Stimulated activated CD4-positive, alpha-beta T cell treated with anti-CD3 and anti-CD28 coated beads, Interleukin-2, amount 100 ng/mL, for 24 hours (primary cell): Measurements from ENCODE around the gene TAS2R9.
"Not testable (repeated sequence)": the region's sequence is repeated elsewhere in the genome, so short reads cannot be mapped to it uniquely, and the experiment has no call there.

ENCODE experiments used
- DNase-seq, 2 donors: peaks; one replicate each; pipeline ENCODE4 v3.0.0-alpha.2; 2020

TAS2R9 gene

GRCh38 chr12:10810068-10810467 lies at the start of gene TAS2R9:
TSS of gene TAS2R9 (minus strand) at chr12:10810168. CDS start at chr12:10810075, 93 bp downstream.
- no peak for DNase-seq

DNA sequence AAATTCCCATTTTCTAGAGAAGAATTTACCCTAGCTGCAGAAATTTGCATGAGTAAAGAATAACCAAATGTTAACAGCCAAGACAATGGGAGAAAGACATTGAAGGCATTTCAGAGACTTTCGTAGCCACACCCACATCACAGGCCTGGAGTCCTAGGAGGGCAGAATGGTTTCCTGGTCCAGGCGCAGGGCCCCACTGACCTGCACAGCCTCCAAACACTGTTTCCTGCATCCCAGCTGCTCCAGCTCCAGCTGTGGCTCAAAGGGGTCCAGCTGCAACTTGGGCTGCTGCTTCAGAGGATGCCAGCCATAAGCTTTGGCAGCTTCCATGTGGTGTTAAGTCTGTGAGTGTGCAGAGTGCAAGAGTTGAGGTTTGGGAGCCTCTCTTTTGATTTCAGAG lies 45.8 kb upstream of the TAS2R9 start:
- no peak for DNase-seq

- DNase-seq = no peak
Observed at GRCh38 chr12:10853776-10854175, 43.8 kb upstream of the TAS2R9 start.

DNA sequence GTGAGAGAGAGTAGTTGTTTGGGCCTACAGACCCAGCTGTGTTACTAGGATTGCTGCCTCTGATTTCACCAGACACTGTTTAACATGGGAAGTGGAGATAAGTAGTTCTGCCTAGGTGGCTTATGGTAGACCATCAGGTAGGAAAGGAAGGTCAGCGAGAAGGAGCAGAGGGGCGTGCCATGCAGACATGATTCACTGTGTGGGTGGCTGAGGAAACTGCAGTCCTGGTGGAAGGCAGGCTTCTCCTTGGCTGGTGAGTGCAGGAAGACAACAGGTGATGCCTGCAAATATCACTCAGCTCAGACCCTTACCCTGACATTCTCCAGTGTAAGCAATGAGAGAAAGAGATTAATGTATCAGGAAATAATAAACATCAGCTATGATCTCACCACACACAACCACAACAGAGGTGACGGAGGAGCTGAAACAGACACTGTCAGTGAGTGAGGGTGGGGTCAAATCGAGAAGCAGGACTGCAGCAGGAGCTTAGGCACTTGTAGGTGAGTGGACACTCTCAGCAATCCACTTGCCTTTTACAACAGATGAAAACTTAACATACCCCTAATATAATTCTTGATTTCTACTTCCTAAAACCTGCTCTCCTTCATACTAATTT lies 41.4 kb upstream of the TAS2R9 start:
- DNase-seq = no peak

DNA sequence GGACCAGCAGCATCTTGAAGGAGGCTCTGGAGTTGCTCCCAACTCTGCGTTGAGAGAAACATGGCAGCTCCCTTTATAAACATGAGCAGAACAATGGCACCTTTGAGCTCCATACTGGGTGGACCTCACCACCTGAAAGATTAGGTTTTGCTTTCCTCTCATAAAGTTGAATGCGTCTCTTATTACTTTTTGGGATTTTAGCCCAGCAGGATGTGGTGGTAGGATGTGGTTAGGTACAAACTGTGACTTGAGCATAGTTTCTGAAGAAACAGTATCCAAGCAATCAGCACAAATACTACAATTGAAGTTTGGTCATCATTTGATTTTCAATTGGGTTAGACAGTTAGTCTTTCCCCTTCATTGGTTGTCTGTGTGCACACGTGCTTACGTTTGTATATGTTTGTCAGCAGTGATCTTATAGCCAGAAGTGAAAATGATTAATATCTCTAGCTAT lies 39.5 kb upstream of the TAS2R9 start, which contains the start of gene PRR4:
TSS of gene PRR4 (minus strand) at position 51 of the 454 bp plus-strand sequence. CDS start at position 13, 38 bp downstream.
- no peak for DNase-seq

DNA sequence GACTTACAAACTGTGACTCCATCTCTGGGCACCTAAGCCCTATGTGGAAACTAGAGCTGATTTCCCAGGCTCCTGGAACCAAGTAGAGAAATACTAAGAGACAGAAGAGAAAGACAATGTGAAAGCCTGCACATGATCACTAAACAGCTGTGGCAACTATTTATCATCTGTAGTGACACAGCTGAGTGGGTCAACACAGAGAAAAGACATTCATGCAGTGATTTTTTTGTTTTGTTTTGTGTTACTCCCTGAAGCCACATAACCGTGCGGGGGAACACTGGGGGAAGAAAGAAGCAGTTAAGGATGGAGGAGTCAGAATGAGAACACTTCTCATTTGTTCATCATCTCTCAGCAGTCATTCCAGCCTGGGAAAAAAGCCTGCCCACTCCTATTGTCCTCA lies 37.8 kb upstream of the TAS2R9 start:
- no peak for DNase-seq

- DNase-seq = no peak
Observed at GRCh38 chr12:10842862-10843261, 32.9 kb upstream of the TAS2R9 start.

DNA sequence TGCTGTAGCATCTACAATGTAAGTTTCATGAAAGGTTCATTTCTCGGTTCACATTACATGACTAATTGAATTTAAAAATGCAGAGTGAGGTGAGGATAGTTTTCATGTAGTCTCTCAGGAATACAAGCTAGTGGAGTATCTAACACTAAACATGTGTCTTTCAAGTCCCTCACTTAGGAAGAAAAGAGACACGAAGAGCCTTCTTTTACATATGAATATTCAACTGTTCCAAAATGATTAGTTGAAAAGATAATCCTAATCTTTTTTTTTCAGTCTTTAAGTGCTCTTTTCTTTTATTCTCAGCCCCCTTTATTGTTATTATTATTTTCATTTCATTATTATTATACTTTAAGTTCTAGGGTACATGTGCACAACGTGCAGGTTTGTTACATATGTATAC lies 28.5 kb upstream of the TAS2R9 start:
- no peak for DNase-seq

GRCh38 chr12:10829994-10830393 lies 20.0 kb upstream of the TAS2R9 start:
- DNase-seq = no peak

DNA sequence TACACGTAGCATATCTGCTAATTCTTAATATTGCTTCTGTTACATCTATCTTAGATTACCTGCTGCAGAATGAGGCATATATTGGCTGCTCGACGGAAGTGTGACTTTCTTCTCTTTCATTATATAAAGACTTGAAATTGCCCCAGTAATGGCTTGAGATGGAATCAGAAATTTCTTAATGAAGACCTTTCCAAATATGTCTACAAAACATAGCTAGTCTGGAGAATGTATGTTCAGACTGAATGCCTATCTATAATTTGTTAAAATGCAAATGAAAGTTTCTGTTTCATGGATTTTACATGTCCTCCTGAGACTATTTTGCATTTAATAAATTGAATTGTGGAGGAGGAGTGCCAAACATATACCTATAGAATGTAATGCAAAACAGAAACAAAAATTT lies 16.3 kb upstream of the TAS2R9 start, which contains the start of gene TAS2R10:
TSS of gene TAS2R10 (minus strand) at position 101 of the 400 bp plus-strand sequence. CDS start at position 12, 89 bp downstream.
- no peak for DNase-seq

GRCh38 chr12:10824957-10825356 lies 15.0 kb upstream of the TAS2R9 start:
- DNase-seq = no peak

GRCh38 chr12:10811883-10812536 lies 2.0 kb upstream of the TAS2R9 start:
- DNase-seq = no peak

- no peak for DNase-seq
Observed at GRCh38 chr12:10807186-10807585, 2.8 kb downstream of the TAS2R9 start, which contains the start of gene TAS2R8. TSS of gene TAS2R8 (minus strand) at chr12:10807286. CDS start at chr12:10806980, 306 bp downstream.

DNA sequence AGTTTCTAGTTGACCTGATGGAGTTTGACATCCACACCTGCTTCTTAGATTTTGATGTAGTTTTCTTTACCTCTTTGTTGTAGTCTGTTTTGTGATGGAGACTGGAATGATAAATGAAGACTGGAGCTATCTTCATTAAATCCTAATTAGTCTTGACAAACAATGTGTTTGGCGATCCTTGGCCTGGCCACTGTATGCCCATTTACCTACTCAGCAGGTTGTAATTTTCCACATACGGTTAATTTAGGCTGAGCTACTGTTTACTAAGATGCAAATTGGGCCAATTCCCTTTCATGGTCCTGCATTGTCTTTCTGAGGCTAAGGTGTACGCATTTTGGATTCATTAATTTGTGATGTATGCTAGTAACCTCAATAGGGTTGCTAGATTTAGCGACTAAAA lies 7.4 kb downstream of the TAS2R9 start, which contains the start of gene TAS2R7:
TSS of gene TAS2R7 (minus strand) at position 41 of the 400 bp plus-strand sequence. CDS start 57 bp downstream, outside the sequence.
- DNase-seq = no peak

GRCh38 chr12:10801741-10802140 lies 8.2 kb downstream of the TAS2R9 start:
- no peak for DNase-seq

DNA sequence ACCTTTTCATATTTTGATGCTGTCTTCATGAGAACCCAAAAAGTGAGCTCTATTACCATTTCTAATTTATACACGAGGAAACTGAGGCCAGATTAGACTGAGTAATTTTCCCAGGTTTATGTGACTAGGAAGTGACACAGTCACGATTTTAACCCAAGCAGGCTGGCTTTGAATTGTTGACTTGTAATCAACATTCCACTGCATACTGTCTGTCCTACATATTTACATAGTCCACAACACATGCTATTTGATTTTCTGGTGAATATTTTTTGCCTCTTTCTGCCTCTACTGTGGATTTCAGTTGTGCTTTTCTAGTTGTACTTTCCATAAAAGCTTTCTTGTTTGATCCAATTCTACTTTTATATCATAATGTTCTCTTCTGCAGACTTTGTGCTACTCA lies 15.7 kb downstream of the TAS2R9 start:
- DNase-seq = no peak

- not testable (repeated sequence) for DNase-seq
Observed at GRCh38 chr12:10791769-10792168, 18.2 kb downstream of the TAS2R9 start.

GRCh38 chr12:10783252-10783651 lies 26.7 kb downstream of the TAS2R9 start:
- no peak for DNase-seq

DNA sequence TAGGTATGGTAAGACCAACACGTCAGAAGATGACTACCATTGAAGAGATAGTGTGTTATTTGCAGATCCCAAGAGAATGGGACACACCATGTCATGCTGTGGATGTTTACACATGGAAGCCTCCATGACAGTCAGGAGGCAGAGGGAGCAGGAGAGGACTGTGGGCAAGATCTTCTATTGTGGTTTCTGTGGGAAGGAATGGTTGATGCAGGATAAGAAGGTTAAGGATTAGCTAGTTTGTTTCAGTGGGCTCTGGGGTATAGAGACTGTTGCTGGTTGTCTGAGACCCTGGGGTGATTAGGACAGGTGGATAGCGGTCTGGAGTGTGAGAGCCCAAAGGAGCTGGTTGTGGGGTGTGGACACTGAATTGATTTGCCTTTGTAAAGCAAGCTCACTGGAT lies 30.9 kb downstream of the TAS2R9 start:
- no peak for DNase-seq

- DNase-seq = no peak
Observed at GRCh38 chr12:10771132-10771733, 38.7 kb downstream of the TAS2R9 start.

- no peak for DNase-seq
Observed at GRCh38 chr12:10759657-10760056, 50.3 kb downstream of the TAS2R9 start.
